Activated CD8-positive, alpha-beta memory T cell treated with anti-CD3 and anti-CD28 coated beads for 4 hours (primary cell): ENCODE results near the gene GRIFIN.

ENCODE experiments used
- DNase-seq, 2 donors: peaks; one replicate each; pipeline ENCODE4 v3.0.0-alpha.2; 2020; ENCODE audit warnings: low read depth in 2 of 2

GRIFIN gene

DNA sequence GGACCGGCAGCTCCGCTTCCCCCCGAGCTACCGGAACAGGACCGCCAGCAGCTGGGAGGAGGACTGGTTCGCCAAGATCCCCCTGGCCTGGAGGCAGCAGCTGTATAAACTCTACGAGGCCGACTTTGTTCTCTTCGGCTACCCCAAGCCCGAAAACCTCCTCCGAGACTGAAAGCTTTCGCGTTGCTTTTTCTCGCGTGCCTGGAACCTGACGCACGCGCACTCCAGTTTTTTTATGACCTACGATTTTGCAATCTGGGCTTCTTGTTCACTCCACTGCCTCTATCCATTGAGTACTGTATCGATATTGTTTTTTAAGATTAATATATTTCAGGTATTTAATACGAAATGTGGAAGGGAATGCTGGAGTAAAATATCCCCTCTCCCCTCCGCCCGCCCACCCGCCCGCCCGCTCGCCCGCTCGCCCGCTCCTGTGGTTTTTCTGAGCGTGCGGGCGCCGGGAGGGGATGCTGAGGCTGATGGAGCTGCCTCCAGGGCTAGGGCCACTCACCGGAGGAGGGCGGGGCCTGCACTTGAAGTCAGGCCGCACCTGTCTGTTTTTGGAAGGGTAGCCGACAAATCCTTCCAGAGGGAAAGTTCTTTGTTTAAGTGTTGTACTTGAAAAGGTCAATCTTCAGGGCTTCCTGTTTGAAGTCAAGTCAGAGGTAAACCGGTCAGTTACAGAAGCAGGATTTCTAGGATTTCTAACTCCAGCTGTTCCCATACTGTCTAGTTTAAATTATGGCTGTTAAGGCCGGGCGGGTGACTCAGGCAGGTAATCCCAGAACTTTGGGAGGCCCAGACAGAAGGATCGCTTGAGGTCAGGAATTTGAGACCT is 42.3 kb downstream of the GRIFIN start:
- DNase-seq: no peak

DNA sequence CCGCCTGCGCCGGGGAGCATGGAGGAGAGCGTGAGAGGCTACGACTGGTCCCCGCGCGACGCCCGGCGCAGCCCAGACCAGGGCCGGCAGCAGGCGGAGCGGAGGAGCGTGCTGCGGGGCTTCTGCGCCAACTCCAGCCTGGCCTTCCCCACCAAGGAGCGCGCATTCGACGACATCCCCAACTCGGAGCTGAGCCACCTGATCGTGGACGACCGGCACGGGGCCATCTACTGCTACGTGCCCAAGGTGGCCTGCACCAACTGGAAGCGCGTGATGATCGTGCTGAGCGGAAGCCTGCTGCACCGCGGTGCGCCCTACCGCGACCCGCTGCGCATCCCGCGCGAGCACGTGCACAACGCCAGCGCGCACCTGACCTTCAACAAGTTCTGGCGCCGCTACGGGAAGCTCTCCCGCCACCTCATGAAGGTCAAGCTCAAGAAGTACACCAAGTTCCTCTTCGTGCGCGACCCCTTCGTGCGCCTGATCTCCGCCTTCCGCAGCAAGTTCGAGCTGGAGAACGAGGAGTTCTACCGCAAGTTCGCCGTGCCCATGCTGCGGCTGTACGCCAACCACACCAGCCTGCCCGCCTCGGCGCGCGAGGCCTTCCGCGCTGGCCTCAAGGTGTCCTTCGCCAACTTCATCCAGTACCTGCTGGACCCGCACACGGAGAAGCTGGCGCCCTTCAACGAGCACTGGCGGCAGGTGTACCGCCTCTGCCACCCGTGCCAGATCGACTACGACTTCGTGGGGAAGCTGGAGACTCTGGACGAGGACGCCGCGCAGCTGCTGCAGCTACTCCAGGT is 43.1 kb downstream of the GRIFIN start:
- DNase-seq: no peak

DNA sequence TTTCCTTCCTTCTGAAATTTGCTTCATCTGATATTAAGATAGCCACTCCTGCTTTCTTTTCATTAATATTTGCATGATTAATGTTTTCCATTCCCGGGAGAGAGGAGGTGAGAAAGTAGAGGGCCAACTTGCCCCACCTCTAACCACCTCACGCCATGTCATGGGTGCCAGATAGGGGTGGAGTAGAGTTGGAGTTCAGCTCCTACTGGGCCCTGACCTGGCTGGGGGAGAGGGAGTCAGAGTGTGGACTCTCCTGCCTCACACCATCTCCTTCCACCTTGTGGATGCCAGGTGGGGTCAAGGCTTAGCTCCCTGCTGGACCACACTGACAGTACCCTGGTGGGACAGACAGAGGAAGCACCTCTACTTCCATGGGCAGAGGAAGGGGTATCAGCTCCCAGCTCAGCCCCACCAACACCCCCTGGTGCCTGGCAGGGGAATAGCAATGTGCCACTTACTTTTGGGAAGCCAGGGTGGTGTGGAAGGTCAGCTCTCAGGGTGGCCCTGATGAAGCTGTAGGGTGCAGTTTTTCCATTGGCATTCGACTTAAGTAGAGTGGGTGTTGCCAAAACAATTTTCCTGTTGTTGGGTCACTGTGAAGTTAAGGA is 44.8 kb downstream of the GRIFIN start:
- DNase-seq: no peak

DNA sequence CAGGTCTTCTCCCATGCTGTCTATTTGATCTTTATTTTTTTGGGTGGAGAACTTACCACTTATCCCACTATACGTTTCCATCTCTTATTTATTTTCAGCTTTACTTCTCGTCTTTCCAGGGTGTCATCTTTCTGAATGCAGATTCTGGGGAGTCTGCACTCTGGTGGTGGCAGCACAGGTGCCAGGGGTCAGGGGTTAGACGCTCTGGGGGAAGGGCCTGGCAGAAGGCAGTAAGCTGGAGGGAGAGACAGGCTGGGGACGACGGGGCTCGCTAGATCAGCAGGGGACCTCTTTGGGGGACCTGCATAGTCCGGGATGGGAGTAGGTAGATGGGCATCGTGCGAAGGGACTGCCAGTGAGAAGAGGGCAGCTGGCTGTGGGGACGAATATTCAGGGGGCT is 50.4 kb downstream of the GRIFIN start:
- DNase-seq: no peak
